Endothelial cell of umbilical vein (primary cell): ENCODE results near the gene HSPA1A. TPM values are rescaled to one million over a fixed set of nuclear protein-coding genes. Genes with fewer than 3 reads are reported as not detected.
A peak's percentile ranks its signal among the peaks of the same experiment; 100 is the strongest.

Experiments
- BruUV-seq: library from RNA; stranded (reverse); fragments of 400-500 nt; replicated peaks from 2 replicates; lab custom pipeline; 2021; lab: Mats Ljungman, UMichigan
- CTCF ChIA-PET: fragments of 300-600, 350-600 bp; sonication (Branson Sonifier 250); formaldehyde crosslinking; loops from one replicate; lab custom pipeline; 2021; ENCODE audit warnings: antibody characterized with exemption, inconsistent platforms; lab: Charles Lee
- POLR2A ChIA-PET: fragments of 300-600, 350-600 bp; sonication (Branson Sonifier 250); formaldehyde crosslinking; loops from one replicate; lab custom pipeline; 2021; ENCODE audit warnings: antibody characterized with exemption, inconsistent platforms; lab: Charles Lee
- DNase-seq: peaks from one replicate; pipeline ENCODE4 v3.0.0-alpha.2; 2011; ENCODE audit warnings: low read depth, low spot score
- FAIRE-seq: peaks from 2 replicates; lab custom pipeline; 2011; peaks lifted over from hg19 to GRCh38; lab: Jason Lieb, UNC
- H2AFZ ChIP-seq: 2 replicates; pipeline ENCODE4 v1.6.0; 2012; ENCODE audit warnings: low read depth, low read length, control low read depth, inconsistent platforms
- H3K27ac ChIP-seq: 2 replicates; pipeline ENCODE4 v1.5.1; 2011; ENCODE audit warnings: low read depth, mild to moderate bottlenecking, control low read depth, low read length, moderate library complexity; ENCODE audit not compliant: insufficient read depth
- H3K27me3 ChIP-seq, 2 experiments: 2 replicates each; pipeline versions ENCODE4 v1.6.0 to v1.6.1; 2011; ENCODE audit warnings: low read length in 2 of 2, mixed read lengths in 1 of 2; ENCODE audit not compliant: control insufficient read depth in 2 of 2, insufficient read depth in 2 of 2
- H3K36me3 ChIP-seq, 2 experiments: 2 replicates in 1 of 2; 3 replicates in 1 of 2; pipeline ENCODE4 v1.5.1; 2011; ENCODE audit warnings: low read length in 2 of 2, mild to moderate bottlenecking in 1 of 2, moderate library complexity in 1 of 2; ENCODE audit not compliant: control insufficient read depth in 2 of 2, insufficient read depth in 2 of 2; ENCODE audit errors: extremely low read depth in 1 of 2
- H3K4me1 ChIP-seq: 3 replicates; pipeline ENCODE4 v1.5.1; 2011; ENCODE audit warnings: mild to moderate bottlenecking, low read length; ENCODE audit not compliant: control insufficient read depth, insufficient read depth; ENCODE audit errors: extremely low read depth
- H3K4me2 ChIP-seq: 2 replicates; pipeline ENCODE4 v1.6.1; 2011; ENCODE audit warnings: low read length, control low read depth, mixed read lengths; ENCODE audit not compliant: insufficient read depth
- H3K4me3 ChIP-seq, 3 experiments: fragments of 200-600 bp in 1 of 3; sonication (generic), shearing (Covaris generic) in 1 of 3; replicated peaks in 1 of 3; 2 replicates each; pipeline ENCODE4 v1.5.1; 2011 to 2016; ENCODE audit warnings: control low read depth in 3 of 3, low read length in 3 of 3, mild to moderate bottlenecking in 2 of 3, inconsistent platforms in 1 of 3, low read depth in 1 of 3, moderate library complexity in 1 of 3; ENCODE audit not compliant: insufficient read depth in 1 of 3
- H3K79me2 ChIP-seq: 2 replicates; pipeline ENCODE4 v1.6.0; 2012; ENCODE audit warnings: low read length, inconsistent platforms; ENCODE audit not compliant: control insufficient read depth, insufficient read depth
- H3K9ac ChIP-seq: replicated peaks from 2 replicates; pipeline ENCODE3; 2011; ENCODE audit warnings: low read length, control low read depth; ENCODE audit not compliant: insufficient read depth; ENCODE audit errors: extremely low read depth
- H3K9me1 ChIP-seq: replicated peaks from 3 replicates; pipeline ENCODE4 v1.6.0; 2011; ENCODE audit warnings: mild to moderate bottlenecking, low read length; ENCODE audit not compliant: control insufficient read depth, insufficient read depth; ENCODE audit errors: extremely low read depth
- H3K9me3 ChIP-seq: replicated peaks from 2 replicates; pipeline ENCODE4 v1.5.1; 2012; ENCODE audit warnings: low read length, inconsistent platforms; ENCODE audit not compliant: control insufficient read depth, insufficient read depth
- H4K20me1 ChIP-seq: replicated peaks from 2 replicates; pipeline ENCODE3; 2011; ENCODE audit warnings: mild to moderate bottlenecking, low read length; ENCODE audit not compliant: control insufficient read depth, insufficient read depth; ENCODE audit errors: extremely low read depth
- CTCF ChIP-seq, 2 donors: IDR thresholded peaks; 1 replicate in 1 of 2; 2 replicates in 1 of 2; pipeline ENCODE4 v1.5.1; 2011; ENCODE audit warnings: low read length in 2 of 2, mild to moderate bottlenecking in 2 of 2, moderate library complexity in 2 of 2, control low read depth in 1 of 2, inconsistent platforms in 1 of 2, low read depth in 1 of 2; ENCODE audit not compliant: insufficient read depth in 1 of 2; ENCODE audit errors: extremely low read depth in 1 of 2
- EZH2 ChIP-seq: IDR thresholded peaks from 2 replicates; pipeline ENCODE4 v1.6.1; 2012; ENCODE audit warnings: borderline replicate concordance, low read depth, mild to moderate bottlenecking, moderate library complexity, low read length, inconsistent platforms; ENCODE audit not compliant: severe bottlenecking
- FOS ChIP-seq: IDR thresholded peaks from 2 replicates; pipeline ENCODE4 v1.6.1; 2011; ENCODE audit warnings: mild to moderate bottlenecking, low read length, moderate library complexity, borderline replicate concordance; ENCODE audit not compliant: insufficient read depth
- GATA2 ChIP-seq: IDR thresholded peaks from 2 replicates; pipeline ENCODE4 v1.7.0; 2011; ENCODE audit warnings: low read depth, mild to moderate bottlenecking, moderate library complexity, mixed read lengths, low read length; ENCODE audit not compliant: insufficient read length, insufficient read depth
- JUN ChIP-seq: IDR thresholded peaks from 2 replicates; pipeline ENCODE4 v1.6.1; 2011; ENCODE audit warnings: borderline replicate concordance, low read depth; ENCODE audit not compliant: insufficient read length, insufficient read depth
- MAX ChIP-seq: IDR thresholded peaks from 2 replicates; pipeline ENCODE4 v1.6.1; 2011; ENCODE audit not compliant: insufficient read depth, insufficient read length
- MYC ChIP-seq: IDR thresholded peaks from one replicate; pipeline ENCODE4 v1.6.1; 2011; ENCODE audit warnings: mild to moderate bottlenecking, low read depth, low read length
- POLR2A ChIP-seq: IDR thresholded peaks from 2 replicates; pipeline ENCODE4 v1.6.1; 2012; ENCODE audit warnings: low read depth, mild to moderate bottlenecking, control low read depth, low read length
- POLR2AphosphoS5 ChIP-seq: IDR thresholded peaks from 2 replicates; pipeline ENCODE4 v1.6.1; 2012; ENCODE audit warnings: low read depth, mild to moderate bottlenecking, control low read depth, low read length, moderate library complexity; ENCODE audit not compliant: insufficient read depth
- dilution Hi-C: fragments of 300-500 bp; cut with MboI; formaldehyde crosslinking; loops from one replicate; pipeline ENCODE4 v1.15.0; 2019; ENCODE audit warnings: low sequenced_read_pairs; ENCODE audit not compliant: extremely low pct_ligation_motif_present
- intact Hi-C: fragments of 100-400 bp; cut with micrococcal nuclease; formaldehyde crosslinking; loops from one replicate; pipeline ENCODE4 v1.10.0; 2022
- polyA plus RNA-seq, 4 experiments: library from polyadenylated mRNA; depleted of rRNA in 3 of 4; stranded (reverse) in 3 of 4; unstranded in 1 of 4; fragments of >200 nt; gene quantifications; 2 replicates each; pipeline versions ENCODE4 v1.2.1 to v1.2.3, GENCODE V29; 2011 to 2012; ENCODE audit warnings: missing spikeins in 1 of 4
- total RNA-seq: library from RNA; stranded (reverse); gene quantifications from 2 replicates; pipeline ENCODE4 v1.2.3, GENCODE V29; 2021

Gene HSPA1A
- total and polyA plus RNA-seq, 2 donors (not counting 3 experiments of a cell fraction or from before 2014, with no cell fraction given) = 56.0 to 58.3 TPM

DNA sequence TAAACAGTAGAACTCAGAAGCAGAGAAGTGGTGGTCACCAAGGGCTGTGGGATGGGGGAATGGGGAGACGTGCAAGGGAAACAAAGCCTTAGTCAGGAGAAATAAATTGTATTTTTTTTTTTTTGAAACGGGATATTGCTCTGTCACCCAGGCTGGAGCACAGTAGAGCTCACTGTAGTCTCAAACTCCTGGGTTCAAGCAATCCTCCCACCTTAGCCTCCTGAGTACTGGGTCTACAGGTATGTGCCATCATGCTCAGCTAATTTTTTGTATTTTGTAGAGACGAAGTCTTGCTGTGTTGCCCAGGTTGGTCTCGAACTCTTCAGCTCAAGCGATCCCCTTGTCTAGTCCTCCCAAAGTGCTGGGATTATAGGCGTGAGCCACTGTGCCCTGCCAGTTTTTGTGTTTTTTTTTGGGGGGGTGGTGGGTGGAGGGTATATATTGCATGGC lies 15.6 kb downstream of the HSPA1A start:
- DNase-seq = no peak
- no peak for FAIRE-seq
- peaks cover 33% of the 10 kb centered on the region for H3K79me2 ChIP-seq
- H3K27me3 ChIP-seq = no peaks in the 10 kb centered on the region
- H3K36me3 ChIP-seq = no peaks in the 10 kb centered on the region
- H3K9me1 ChIP-seq = no peaks in the 10 kb centered on the region
- H3K4me1 ChIP-seq = peaks cover 15% of the 10 kb centered on the region
- peak overlapping the region; percentile 48 for H3K9ac ChIP-seq
- no peak overlapping the region for H3K27ac ChIP-seq
- H3K4me2 ChIP-seq = peak overlapping the region; percentile 90
- intact Hi-C loops (loop anchor here (1.0 to 10.0 kb wide), 7 partner anchors 59 to 339 kb away; partner anchors contain the start of genes CSNK2B, DDAH2, EHMT2 and LY6G5B), dilution Hi-C loops (no loop called here)
- TF ChIP-seq GATA2 (no peak), EZH2 (no peak)
- no peak overlapping the region for H2AFZ ChIP-seq
- no peaks in the 10 kb centered on the region for H3K9me3 ChIP-seq
- ChIA-PET POLR2A (interaction anchor here (0.6 to 1.2 kb wide), 3 partner anchors 16 to 58 kb away, joined by 3 to 5 read pairs (median 4); partner anchors contain the start of genes HSPA1A, HSPA1L and LSM2), CTCF (interaction anchor here (0.9 to 4.2 kb wide), 18 partner anchors 9 to 232 kb away, joined by 3 to 71 read pairs (median 6); partner anchors contain the start of genes ABHD16A, CLIC1, LSM2 and LY6G5C)
- peak overlapping the region in 2 of 3 experiments; percentile 73 to 94 for H3K4me3 ChIP-seq
- H4K20me1 ChIP-seq = no peaks in the 10 kb centered on the region
- BruUV-seq = no TSS peak

DNA sequence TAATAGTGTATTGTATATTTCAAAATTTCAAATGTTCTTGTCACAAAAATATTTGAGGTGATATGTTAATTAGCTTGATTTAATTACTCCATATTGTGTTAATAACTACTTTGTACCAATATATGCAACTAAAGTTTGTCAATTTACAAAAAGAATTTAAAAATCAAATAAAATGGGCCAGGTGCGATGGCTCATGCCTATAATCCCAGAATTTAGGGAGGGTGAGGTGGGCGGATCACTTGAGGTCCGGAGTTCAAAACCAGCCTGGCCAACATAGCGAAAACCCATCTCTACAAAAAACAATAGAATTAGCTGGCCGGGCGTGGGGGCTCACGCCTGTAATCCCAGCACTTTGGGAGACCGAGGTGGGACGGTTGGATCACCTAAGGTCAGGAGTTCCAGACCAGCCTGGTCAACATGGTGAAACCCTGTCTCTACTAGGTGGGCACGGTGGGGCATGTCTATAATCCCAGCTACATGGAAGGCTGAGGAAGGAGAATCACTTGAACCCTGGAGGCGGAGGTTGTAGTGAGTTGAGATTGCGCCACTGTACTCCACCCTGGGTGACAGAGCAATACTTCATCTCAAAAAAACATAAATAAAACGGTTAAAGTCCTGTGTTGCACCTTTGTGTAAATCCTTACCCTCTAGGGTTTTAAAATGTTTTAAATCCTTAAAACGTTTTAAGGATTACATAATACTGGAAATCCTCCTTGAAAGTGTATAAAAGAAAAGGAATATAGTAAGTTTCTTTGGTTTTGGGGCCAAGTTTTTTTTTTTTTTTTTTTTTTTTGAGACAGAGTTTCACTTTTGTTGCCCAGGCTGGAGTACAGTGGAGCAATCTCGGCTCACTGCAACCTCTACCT lies 16.2 kb downstream of the HSPA1A start:
- TF ChIP-seq MAX = no peak
- no peak for TF ChIP-seq CTCF (IDR thresholded peaks at IDR 0.05; ENCODE audit: extremely low read depth in 1 of 2, insufficient read depth in 1 of 2, low read depth in 1 of 2, low read length in 2 of 2)
- TF ChIP-seq JUN = no peak
- no peak for TF ChIP-seq POLR2AphosphoS5
- no peak for TF ChIP-seq GATA2
- no peak for TF ChIP-seq EZH2
- TF ChIP-seq MYC = no peak
- TF ChIP-seq FOS = no peak
- TF ChIP-seq POLR2A = no peak
- H3K4me1 ChIP-seq = peaks cover 17% of the 10 kb centered on the region
- DNase-seq (no peak), FAIRE-seq (no peak)
- H3K36me3 ChIP-seq = no peaks in the 10 kb centered on the region
- H3K4me2 ChIP-seq = peak overlapping the region; percentile 90
- H3K9me1 ChIP-seq = no peaks in the 10 kb centered on the region
- peaks cover 40% of the 10 kb centered on the region for H3K79me2 ChIP-seq
- no peak overlapping the region for H3K9ac ChIP-seq
- ChIA-PET CTCF (interaction anchor here (1.0 to 4.2 kb wide), 9 partner anchors 17 to 151 kb away, joined by 3 to 71 read pairs (median 15); partner anchors contain the start of genes ABHD16A, LSM2, LY6G5C and VWA7), POLR2A (interaction anchor here (1.2 kb wide), 1 partner anchor 25 kb away, joined by 5 read pairs; the partner anchor contains the start of gene LSM2)
- no peaks in the 10 kb centered on the region for H4K20me1 ChIP-seq
- H3K27ac ChIP-seq = no peak overlapping the region
- no peaks in the 10 kb centered on the region for H3K27me3 ChIP-seq
- no peaks in the 10 kb centered on the region for H3K9me3 ChIP-seq
- intact Hi-C loops (loop anchor here (5.0 to 10.0 kb wide), 4 partner anchors 66 to 339 kb away; partner anchors contain the start of genes CSNK2B, EHMT2, LY6G5B and NELFE), dilution Hi-C loops (no loop called here)
- no TSS peak for BruUV-seq
- H2AFZ ChIP-seq = no peak overlapping the region
- no peak overlapping the region for H3K4me3 ChIP-seq
